Mammary epithelial cell (primary cell): ENCODE data around the gene EFCAB12.

Experiments
- EZH2 ChIP-seq: IDR thresholded peaks from 2 replicates; pipeline ENCODE4 v1.6.1; 2012; ENCODE audit warnings: low read length, inconsistent platforms, borderline replicate concordance
- TF ChIP-seq, protein P1 (sequence below), 2 donors: IDR thresholded peaks in 1 of 2; conservative IDR thresholded peaks in 1 of 2; 2 replicates each; pipeline ENCODE4 v1.5.1; 2011 to 2012; ENCODE audit warnings: inconsistent platforms in 2 of 2, low read length in 2 of 2, mild to moderate bottlenecking in 2 of 2, control low read depth in 1 of 2, low read depth in 1 of 2; ENCODE audit not compliant: insufficient read depth in 1 of 2; ENCODE audit errors: extremely low read depth in 1 of 2

DNA sequence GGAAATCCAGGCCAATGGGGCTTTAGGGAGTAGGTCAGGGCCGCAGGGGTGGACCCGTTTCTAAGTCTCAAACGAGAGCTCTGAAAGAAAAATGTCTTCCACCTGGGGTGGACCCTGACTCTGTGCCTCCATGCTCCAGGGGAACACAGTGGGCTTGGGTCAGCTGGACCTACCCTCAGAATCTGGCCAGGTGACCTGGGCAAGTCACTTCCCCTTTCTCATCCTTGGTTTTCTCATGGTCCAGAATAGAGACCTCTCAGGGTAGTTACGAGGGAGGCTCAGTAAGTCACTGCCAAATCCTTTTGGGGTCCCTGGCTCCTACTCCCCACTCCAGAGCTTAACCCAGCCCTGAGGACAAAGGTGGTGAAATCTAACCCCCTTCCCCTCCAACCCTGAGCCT lies 25.8 kb downstream of the EFCAB12 start:
- TF ChIP-seq, protein P1, sequence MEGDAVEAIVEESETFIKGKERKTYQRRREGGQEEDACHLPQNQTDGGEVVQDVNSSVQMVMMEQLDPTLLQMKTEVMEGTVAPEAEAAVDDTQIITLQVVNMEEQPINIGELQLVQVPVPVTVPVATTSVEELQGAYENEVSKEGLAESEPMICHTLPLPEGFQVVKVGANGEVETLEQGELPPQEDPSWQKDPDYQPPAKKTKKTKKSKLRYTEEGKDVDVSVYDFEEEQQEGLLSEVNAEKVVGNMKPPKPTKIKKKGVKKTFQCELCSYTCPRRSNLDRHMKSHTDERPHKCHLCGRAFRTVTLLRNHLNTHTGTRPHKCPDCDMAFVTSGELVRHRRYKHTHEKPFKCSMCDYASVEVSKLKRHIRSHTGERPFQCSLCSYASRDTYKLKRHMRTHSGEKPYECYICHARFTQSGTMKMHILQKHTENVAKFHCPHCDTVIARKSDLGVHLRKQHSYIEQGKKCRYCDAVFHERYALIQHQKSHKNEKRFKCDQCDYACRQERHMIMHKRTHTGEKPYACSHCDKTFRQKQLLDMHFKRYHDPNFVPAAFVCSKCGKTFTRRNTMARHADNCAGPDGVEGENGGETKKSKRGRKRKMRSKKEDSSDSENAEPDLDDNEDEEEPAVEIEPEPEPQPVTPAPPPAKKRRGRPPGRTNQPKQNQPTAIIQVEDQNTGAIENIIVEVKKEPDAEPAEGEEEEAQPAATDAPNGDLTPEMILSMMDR (conservative IDR thresholded peaks at IDR 0.05 in 1 of 2, IDR thresholded peaks at IDR 0.05 in 1 of 2; ENCODE audit: extremely low read depth in 1 of 2, insufficient read depth in 1 of 2, low read depth in 1 of 2, low read length in 2 of 2) = no peak
- TF ChIP-seq EZH2 = no peak
